Neural crest cell (in vitro differentiated cells): ENCODE results near the gene TNFRSF17. TPM values are rescaled to one million over a fixed set of nuclear protein-coding genes. Genes with fewer than 3 reads are reported as not detected.
A peak's percentile ranks its signal among the peaks of the same experiment; 100 is the strongest.

Source experiments
- DNase-seq: peaks from one replicate; pipeline ENCODE4 v3.0.0; 2021; ENCODE audit warnings: low read depth, mixed read lengths, low spot score
- H3K27ac Mint-ChIP-seq: one replicate; pipeline ENCODE4 v1.8.0; 2021; ENCODE audit warnings: mild to moderate bottlenecking, mixed read lengths; ENCODE audit not compliant: unreplicated experiment
- H3K27me3 Mint-ChIP-seq: 2 replicates; pipeline ENCODE4 v1.8.0; 2021; ENCODE audit warnings: low read depth, mild to moderate bottlenecking, mixed read lengths
- H3K36me3 Mint-ChIP-seq: 2 replicates; pipeline ENCODE4 v1.8.0; 2021; ENCODE audit warnings: low read depth, mild to moderate bottlenecking, mixed read lengths
- H3K4me1 Mint-ChIP-seq: 2 replicates; pipeline ENCODE4 v1.8.0; 2021; ENCODE audit warnings: mixed read lengths
- H3K4me3 Mint-ChIP-seq: one replicate; pipeline ENCODE4 v1.8.0; 2021; ENCODE audit warnings: mild to moderate bottlenecking, mixed read lengths
- H3K9me3 Mint-ChIP-seq: 2 replicates; pipeline ENCODE4 v1.8.0; 2021; ENCODE audit warnings: mixed read lengths
- total RNA-seq: library from RNA; stranded (reverse); gene quantifications from 2 replicates; pipeline ENCODE4 v1.2.1, GENCODE V29; 2021
- TF ChIP-seq, protein P1 (sequence below): fragments of 200-600 bp; sonication (generic); conservative IDR thresholded peaks from 2 replicates; pipeline ENCODE4 v1.5.0; 2021; ENCODE audit warnings: antibody characterized with exemption, mild to moderate bottlenecking

Gene TNFRSF17
- total RNA-seq, 1 donor from 2014 or later: not detected

DNA sequence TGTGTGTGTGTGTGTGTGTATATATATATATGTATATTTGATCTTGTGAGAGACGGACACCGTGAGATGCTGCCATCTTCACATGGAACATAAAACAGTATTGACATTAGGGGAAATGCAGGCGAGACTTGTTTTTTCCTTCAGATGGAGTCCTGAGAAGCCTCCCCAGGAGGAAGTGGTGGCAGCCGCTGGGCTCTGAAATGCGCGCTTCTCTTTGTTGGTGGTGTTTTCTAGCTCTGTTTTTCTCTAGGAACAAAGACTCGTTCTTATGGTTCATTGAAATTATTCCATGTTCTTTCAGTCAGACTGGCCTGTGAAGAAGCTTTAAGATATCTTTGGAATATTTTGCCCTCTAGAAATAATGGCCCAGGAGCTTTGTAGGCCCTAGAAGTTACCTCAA lies 44.5 kb downstream of the TNFRSF17 start:
- H3K9me3 Mint-ChIP-seq: no peaks in the 10 kb centered on the region
- no peaks in the 10 kb centered on the region for H3K36me3 Mint-ChIP-seq
- DNase-seq: no peak
- H3K4me3 Mint-ChIP-seq: no peak overlapping the region
- H3K27ac Mint-ChIP-seq: no peak overlapping the region
- no peaks in the 10 kb centered on the region for H3K4me1 Mint-ChIP-seq
- no peaks in the 10 kb centered on the region for H3K27me3 Mint-ChIP-seq
- TF ChIP-seq, protein P1, sequence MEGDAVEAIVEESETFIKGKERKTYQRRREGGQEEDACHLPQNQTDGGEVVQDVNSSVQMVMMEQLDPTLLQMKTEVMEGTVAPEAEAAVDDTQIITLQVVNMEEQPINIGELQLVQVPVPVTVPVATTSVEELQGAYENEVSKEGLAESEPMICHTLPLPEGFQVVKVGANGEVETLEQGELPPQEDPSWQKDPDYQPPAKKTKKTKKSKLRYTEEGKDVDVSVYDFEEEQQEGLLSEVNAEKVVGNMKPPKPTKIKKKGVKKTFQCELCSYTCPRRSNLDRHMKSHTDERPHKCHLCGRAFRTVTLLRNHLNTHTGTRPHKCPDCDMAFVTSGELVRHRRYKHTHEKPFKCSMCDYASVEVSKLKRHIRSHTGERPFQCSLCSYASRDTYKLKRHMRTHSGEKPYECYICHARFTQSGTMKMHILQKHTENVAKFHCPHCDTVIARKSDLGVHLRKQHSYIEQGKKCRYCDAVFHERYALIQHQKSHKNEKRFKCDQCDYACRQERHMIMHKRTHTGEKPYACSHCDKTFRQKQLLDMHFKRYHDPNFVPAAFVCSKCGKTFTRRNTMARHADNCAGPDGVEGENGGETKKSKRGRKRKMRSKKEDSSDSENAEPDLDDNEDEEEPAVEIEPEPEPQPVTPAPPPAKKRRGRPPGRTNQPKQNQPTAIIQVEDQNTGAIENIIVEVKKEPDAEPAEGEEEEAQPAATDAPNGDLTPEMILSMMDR: no peak

DNA sequence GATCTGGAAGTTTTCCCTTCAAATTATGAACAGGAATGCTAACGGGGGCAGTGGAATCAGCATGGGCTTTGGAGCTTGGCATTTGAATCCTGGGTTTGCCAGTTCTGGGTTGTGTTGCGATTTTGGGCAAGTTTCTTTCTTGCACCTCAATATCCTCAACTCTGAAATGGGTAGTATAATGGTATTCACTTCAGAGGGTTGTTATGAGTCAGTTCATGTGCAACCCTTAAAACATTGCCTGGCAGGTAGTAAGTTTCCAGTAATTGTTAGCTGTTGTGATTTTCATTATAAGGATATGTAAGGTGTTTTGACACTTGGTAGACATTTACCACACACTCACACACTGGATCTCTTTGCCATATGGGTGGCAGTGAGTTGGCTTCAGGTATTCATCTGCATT lies 44.9 kb downstream of the TNFRSF17 start:
- Mint-ChIP-seq H3K27ac (no peak overlapping the region), H3K36me3 (no peaks in the 10 kb centered on the region), H3K4me3 (no peak overlapping the region), H3K4me1 (no peaks in the 10 kb centered on the region), H3K9me3 (no peaks in the 10 kb centered on the region), H3K27me3 (no peaks in the 10 kb centered on the region)
- TF ChIP-seq, protein P1: no peak
- DNase-seq: no peak

DNA sequence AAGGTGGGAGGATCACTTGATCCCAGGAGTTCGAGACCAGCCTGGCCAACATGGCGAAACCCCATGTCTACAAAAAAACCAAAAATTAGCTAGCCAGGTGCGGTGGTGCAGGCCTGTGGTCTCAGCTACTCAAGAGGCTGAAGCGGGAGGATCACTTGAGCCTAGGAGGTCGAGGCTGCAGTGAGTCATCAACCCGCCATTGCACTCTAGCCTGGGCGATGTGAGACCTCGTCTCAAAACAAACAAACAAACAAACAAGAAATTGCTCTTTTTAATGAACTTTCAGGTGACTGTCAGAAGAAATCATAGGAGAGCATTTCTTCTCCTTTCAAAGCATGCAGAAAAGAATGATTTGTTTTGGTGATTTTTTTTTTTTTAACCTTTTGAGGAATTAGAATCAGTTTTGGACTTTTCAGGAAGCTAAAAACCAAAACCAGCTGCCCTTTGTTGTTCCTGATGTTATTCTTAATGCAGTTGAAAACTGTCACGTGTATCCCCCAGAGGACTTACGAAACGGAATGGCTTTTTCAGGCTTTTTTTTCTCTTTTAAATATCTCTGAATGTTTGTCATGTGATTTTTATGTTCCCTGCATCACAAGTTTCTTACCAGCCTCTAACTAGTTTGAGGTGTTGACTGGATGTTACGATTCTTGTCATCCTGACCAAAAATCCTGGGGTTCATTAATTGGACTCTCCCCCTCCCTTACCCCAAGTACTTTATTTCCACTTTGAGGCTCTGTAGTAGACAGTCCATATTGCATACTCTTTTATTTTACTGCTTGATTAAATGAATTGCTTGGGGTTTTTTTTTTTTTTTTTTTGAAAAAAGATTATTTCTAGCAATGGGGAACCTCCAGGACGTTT lies 45.6 kb downstream of the TNFRSF17 start:
- Mint-ChIP-seq H3K27ac (peak overlapping the region; percentile 87), H3K9me3 (no peaks in the 10 kb centered on the region), H3K36me3 (no peaks in the 10 kb centered on the region), H3K27me3 (no peaks in the 10 kb centered on the region), H3K4me3 (no peak overlapping the region), H3K4me1 (no peaks in the 10 kb centered on the region)
- no peak for DNase-seq
- TF ChIP-seq, protein P1: no peak

DNA sequence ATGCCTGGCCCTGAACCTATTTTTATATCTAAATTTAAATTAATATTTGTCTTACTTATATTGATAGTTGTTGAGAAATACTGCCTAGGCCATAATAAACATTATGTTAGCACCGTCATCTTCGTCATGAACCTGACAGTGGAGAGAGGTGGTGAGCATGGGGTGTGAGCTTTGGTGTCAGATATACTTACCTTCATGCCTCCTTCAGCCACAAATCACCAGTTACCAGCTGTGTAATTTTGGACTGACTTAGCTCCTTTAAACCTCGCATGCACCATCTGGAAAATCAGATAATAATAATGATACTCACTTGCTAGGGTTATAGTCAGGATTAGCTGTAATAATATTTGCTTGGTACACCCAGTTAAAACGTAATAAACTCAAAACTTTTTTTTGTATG lies 46.6 kb downstream of the TNFRSF17 start:
- TF ChIP-seq, protein P1: no peak
- H3K27ac Mint-ChIP-seq: no peak overlapping the region
- H3K27me3 Mint-ChIP-seq: no peaks in the 10 kb centered on the region
- DNase-seq: no peak
- no peaks in the 10 kb centered on the region for H3K36me3 Mint-ChIP-seq
- H3K4me3 Mint-ChIP-seq: no peak overlapping the region
- no peaks in the 10 kb centered on the region for H3K4me1 Mint-ChIP-seq
- H3K9me3 Mint-ChIP-seq: no peaks in the 10 kb centered on the region

DNA sequence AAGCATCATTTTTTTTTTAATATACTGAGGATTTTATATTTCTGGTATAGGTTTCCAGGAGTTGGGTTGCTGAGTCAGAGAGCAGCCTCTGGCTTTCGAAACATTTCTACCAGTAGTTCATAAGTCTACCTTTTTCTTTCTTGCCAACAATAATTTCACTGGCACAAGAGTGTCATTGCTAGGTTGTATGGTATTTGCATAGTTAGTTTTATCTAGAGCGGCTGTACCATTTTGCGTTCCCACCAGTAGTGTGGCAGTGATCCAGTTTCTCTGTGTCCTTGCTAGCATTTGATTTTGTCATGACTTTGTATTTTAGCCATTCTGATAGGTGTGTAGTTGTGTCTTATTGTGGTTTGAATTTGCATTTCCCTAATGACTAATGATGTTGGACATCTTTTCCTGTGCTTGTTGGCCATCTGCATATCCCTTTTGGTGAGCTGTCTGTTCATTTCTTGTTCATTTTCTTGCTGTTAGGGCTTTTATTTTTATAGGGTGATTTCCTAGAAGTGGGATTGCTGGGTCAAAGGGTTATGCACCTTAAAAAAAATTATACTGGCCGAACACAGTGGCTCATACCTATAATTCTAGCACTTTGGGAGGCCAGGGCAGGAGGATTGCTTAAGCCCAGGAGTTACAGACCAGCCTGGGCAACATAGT lies 51.4 kb downstream of the TNFRSF17 start:
- TF ChIP-seq, protein P1: no peak
- H3K9me3 Mint-ChIP-seq: no peaks in the 10 kb centered on the region
- no peak overlapping the region for H3K4me3 Mint-ChIP-seq
- DNase-seq: no peak
- no peaks in the 10 kb centered on the region for H3K27me3 Mint-ChIP-seq
- H3K36me3 Mint-ChIP-seq: no peaks in the 10 kb centered on the region
- H3K27ac Mint-ChIP-seq: no peak overlapping the region
- H3K4me1 Mint-ChIP-seq: no peaks in the 10 kb centered on the region
